Gastrocnemius medialis (tissue), 4 donors: ENCODE measurements around the gene ACOT12.

Experiments used
- POLR2A ChIP-seq, 2 donors: fragments of 450-650 bp; IDR thresholded peaks; one replicate each; pipeline ENCODE4 v1.6.1; 2017; ENCODE audit warnings: antibody characterized with exemption in 2 of 2, mild to moderate bottlenecking in 2 of 2, moderate library complexity in 2 of 2
- TF ChIP-seq, protein P1 (sequence below), 5 experiments: fragments of 450-650 bp in 3 of 5; fragments of 200-600 bp in 2 of 5; sonication (generic) in 2 of 5; IDR thresholded peaks in 4 of 5; conservative IDR thresholded peaks in 1 of 5; 1 replicate in 4 of 5; 2 replicates in 1 of 5; pipeline ENCODE4 v1.5.1; 2016 to 2019; ENCODE audit warnings: antibody characterized with exemption in 5 of 5, mild to moderate bottlenecking in 3 of 5, moderate library complexity in 3 of 5

DNA sequence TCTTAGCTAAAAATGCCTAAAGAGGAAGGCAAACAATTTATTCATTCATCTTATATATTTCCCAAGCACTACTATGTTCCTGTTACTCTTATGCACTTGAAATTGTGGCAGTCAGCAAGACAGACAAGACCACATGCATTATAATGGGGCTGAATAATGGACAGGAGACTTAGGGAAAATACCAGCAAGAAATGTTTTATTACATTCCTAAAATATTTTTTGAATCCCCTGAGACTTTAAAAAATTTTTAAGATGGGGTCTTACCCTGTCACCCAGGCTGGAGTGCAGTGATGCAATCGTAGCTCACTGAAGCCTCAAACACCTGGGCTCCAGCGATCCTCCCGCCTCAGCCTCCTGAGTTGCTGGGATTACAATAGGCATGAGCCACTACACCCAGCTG lies 79.4 kb downstream of the ACOT12 start:
- TF ChIP-seq, protein P1, sequence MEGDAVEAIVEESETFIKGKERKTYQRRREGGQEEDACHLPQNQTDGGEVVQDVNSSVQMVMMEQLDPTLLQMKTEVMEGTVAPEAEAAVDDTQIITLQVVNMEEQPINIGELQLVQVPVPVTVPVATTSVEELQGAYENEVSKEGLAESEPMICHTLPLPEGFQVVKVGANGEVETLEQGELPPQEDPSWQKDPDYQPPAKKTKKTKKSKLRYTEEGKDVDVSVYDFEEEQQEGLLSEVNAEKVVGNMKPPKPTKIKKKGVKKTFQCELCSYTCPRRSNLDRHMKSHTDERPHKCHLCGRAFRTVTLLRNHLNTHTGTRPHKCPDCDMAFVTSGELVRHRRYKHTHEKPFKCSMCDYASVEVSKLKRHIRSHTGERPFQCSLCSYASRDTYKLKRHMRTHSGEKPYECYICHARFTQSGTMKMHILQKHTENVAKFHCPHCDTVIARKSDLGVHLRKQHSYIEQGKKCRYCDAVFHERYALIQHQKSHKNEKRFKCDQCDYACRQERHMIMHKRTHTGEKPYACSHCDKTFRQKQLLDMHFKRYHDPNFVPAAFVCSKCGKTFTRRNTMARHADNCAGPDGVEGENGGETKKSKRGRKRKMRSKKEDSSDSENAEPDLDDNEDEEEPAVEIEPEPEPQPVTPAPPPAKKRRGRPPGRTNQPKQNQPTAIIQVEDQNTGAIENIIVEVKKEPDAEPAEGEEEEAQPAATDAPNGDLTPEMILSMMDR (IDR thresholded peaks at IDR 0.05 in 4 of 5, conservative IDR thresholded peaks at IDR 0.05 in 1 of 5): no peak
- no peak for TF ChIP-seq POLR2A (IDR thresholded peaks at IDR 0.05)
